ENCODE measurements around the gene SEZ6.

DNA sequence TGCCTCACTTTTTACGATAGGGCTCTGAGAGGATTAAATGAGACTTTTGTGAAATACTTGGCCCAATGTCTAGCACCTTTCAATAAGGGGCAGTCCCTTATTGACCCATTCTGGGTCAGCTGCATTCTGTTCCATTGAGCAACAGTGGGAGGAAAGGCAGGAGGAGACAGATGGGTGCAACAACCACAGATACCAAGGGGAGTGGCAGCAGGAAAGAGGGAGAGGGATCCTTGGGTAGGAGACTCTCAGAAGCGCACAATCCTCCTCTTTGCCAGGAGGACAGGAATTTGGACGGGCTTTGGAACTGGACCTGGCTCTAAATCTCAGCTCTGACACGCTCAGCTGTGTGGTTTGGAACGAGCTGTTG lies 40.6 kb upstream of the SEZ6 start:
- TF ChIP-seq, protein P1, sequence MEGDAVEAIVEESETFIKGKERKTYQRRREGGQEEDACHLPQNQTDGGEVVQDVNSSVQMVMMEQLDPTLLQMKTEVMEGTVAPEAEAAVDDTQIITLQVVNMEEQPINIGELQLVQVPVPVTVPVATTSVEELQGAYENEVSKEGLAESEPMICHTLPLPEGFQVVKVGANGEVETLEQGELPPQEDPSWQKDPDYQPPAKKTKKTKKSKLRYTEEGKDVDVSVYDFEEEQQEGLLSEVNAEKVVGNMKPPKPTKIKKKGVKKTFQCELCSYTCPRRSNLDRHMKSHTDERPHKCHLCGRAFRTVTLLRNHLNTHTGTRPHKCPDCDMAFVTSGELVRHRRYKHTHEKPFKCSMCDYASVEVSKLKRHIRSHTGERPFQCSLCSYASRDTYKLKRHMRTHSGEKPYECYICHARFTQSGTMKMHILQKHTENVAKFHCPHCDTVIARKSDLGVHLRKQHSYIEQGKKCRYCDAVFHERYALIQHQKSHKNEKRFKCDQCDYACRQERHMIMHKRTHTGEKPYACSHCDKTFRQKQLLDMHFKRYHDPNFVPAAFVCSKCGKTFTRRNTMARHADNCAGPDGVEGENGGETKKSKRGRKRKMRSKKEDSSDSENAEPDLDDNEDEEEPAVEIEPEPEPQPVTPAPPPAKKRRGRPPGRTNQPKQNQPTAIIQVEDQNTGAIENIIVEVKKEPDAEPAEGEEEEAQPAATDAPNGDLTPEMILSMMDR (conservative IDR thresholded peaks at IDR 0.05 in 1 of 2, IDR thresholded peaks at IDR 0.05 in 1 of 2; ENCODE audit: low read depth in 1 of 2, low read length in 2 of 2): no peak
- TF ChIP-seq EZH2 (IDR thresholded peaks at IDR 0.05; ENCODE audit: low read length, missing control alignments): no peak
